ENCODE results near the gene HEATR5B. TPM values are rescaled to one million over a fixed set of nuclear protein-coding genes. Genes with fewer than 3 reads are reported as not detected.

HEATR5B gene
- total and polyA plus RNA-seq, 2 of the 8 experiments (the other 6 are each of a cell fraction or from before 2014, with no cell fraction given) = 7.0 to 12.6 TPM

DNA sequence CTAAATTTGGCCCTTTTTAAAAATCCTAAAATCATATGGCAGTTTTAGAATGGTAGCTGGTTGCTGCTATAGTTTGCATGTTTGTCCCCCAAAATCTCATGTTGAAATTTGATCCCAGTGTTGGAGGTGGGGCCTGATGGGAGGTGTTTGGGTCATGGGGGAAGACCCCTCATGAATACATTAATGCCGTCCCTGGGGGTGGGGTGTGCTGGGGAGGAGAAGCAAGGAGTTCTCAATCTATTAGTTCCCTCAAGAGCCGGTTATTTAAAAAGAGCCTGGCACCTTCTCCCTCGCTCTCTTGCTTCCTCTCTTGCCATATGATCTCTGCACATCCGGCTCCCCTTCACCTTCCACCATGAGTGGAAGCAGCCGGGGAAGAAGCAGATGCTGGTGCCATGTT is 21.0 kb upstream of the HEATR5B start:
- DNase-seq (ENCODE audit: low read depth in 1 of 2, low spot score in 2 of 2) (peak; percentile 19 to 49), FAIRE-seq (peak; percentile 7)
- Histone ChIP-seq H4K8ac (ENCODE audit: extremely low read depth, insufficient read depth, low read length) (no peak overlapping the region), H4K20me1 (replicated peaks in 1 of 2; ENCODE audit: control insufficient read depth in 1 of 2, insufficient read depth in 2 of 2, low read length in 2 of 2) (no peaks in the 10 kb centered on the region), H4K5ac (ENCODE audit: insufficient read length, low read depth, low read length) (no peak overlapping the region), H3K27ac (ENCODE audit: low read depth, low read length) (no peak overlapping the region), H3K56ac (replicated peaks; ENCODE audit: insufficient read length, low read depth, low read length) (no peak overlapping the region), H3K79me1 (ENCODE audit: low read depth, low read length) (no peaks in the 10 kb centered on the region), H2BK12ac (ENCODE audit: low read depth, low read length) (no peak overlapping the region), H3K4ac (replicated peaks; ENCODE audit: insufficient read length, low read depth, low read length) (no peak overlapping the region), H3K36me3 (ENCODE audit: control insufficient read depth in 2 of 4, insufficient read depth in 4 of 4, low read length in 3 of 4) (peaks cover 0 to 32% (median 16%) of the 10 kb centered on the region in 4 experiments; a peak in 5 of 8 replicates), H3K23ac (ENCODE audit: insufficient read length) (no peak overlapping the region), H3K4me3 (ENCODE audit: extremely low read depth in 1 of 4, insufficient read depth in 2 of 4, low read depth in 3 of 4, low read length in 4 of 4) (0 out of 8 replicates have a peak overlapping the region, but pooled peaks of 1 of the 4 experiments have one; percentile 13), H2BK5ac (ENCODE audit: low read depth, low read length) (no peak overlapping the region), H2AFZ (ENCODE audit: low read length) (no peak overlapping the region), H2BK20ac (ENCODE audit: low read length) (no peak overlapping the region), H3K9ac (replicated peaks in 1 of 4; ENCODE audit: extremely low read depth in 1 of 4, low read depth in 3 of 4, low read length in 3 of 4) (no peak overlapping the region), H3K4me1 (replicated peaks in 1 of 4; ENCODE audit: control insufficient read depth in 3 of 4, insufficient read depth in 4 of 4, low read length in 3 of 4) (peaks cover 0 to 6% (median 4%) of the 10 kb centered on the region in 4 experiments; a peak in 2 of 7 replicates), H2BK15ac (ENCODE audit: low read length) (no peak overlapping the region), H3K27me3 (replicated peaks in 1 of 4; ENCODE audit: control insufficient read depth in 3 of 4, extremely low read depth in 1 of 4, insufficient read depth in 3 of 4, low read length in 3 of 4) (no peaks in the 10 kb centered on the region), H2BK120ac (replicated peaks; ENCODE audit: low read depth, low read length) (no peak overlapping the region), H3K79me2 (ENCODE audit: control insufficient read depth in 1 of 2, insufficient read depth in 2 of 2, low read length in 2 of 2) (no peaks in the 10 kb centered on the region), H4K91ac (replicated peaks; ENCODE audit: insufficient read length, low read length) (no peak overlapping the region), H3K4me2 (ENCODE audit: insufficient read depth in 1 of 2, low read depth in 2 of 2, low read length in 2 of 2) (peak overlapping the region in 1 of 2 experiments; percentile 16; a peak in 1 of 4 replicates), H3K9me3 (ENCODE audit: insufficient read depth in 2 of 2, low read depth in 1 of 2, low read length in 1 of 2) (no peaks in the 10 kb centered on the region), H3K23me2 (ENCODE audit: low read depth, low read length) (no peaks in the 10 kb centered on the region), H3K18ac (ENCODE audit: extremely low read depth, low read length) (no peak overlapping the region), H2AK5ac (ENCODE audit: low read depth, low read length) (no peak overlapping the region), H3K14ac (ENCODE audit: insufficient read length) (no peak overlapping the region)
- ChIA-PET POLR2A (ENCODE audit: partially characterized antibody) (no interaction called here), CTCF (ENCODE audit: partially characterized antibody) (interaction anchor here (1.3 kb wide), 1 partner anchor 320 kb away, joined by 4 read pairs; no protein-coding TSS in a partner anchor)
- 66% methylated on average over 5 of the region's 5 CpGs; no CpG with 5 or more reads in 1 of the 2 experiments for WGBS, 2 experiments (ENCODE audit: extremely low coverage in 1 of 2, insufficient coverage in 1 of 2, insufficient read length in 1 of 2, insufficient replicate concordance in 2 of 2, low coverage in 1 of 2, low lambda C conversion rate in 2 of 2, missing lambda C conversion rate in 1 of 2)
- TF ChIP-seq RBBP5 (IDR thresholded peaks at IDR 0.05; ENCODE audit: borderline replicate concordance, low read depth, low read length) (no peak), GABPA (IDR thresholded peaks at IDR 0.05; ENCODE audit: borderline replicate concordance, insufficient read depth, low read length) (no peak), BCL11A (IDR thresholded peaks at IDR 0.05; ENCODE audit: low read depth in 2 of 2, low read length in 2 of 2) (no peak), TBP (IDR thresholded peaks at IDR 0.05; ENCODE audit: low read depth, low read length) (no peak), KDM4A (IDR thresholded peaks at IDR 0.05; ENCODE audit: low read depth, low read length, severe bottlenecking) (no peak), SIX5 (IDR thresholded peaks at IDR 0.05; ENCODE audit: low read depth, low read length) (no peak), ZNF274 (IDR thresholded peaks at IDR 0.05; ENCODE audit: borderline replicate concordance, extremely low read depth, low read length) (no peak), POLR2AphosphoS5 (IDR thresholded peaks at IDR 0.05; ENCODE audit: low read depth, low read length) (no peak), EP300 (IDR thresholded peaks at IDR 0.05; ENCODE audit: borderline replicate concordance in 1 of 2, low read depth in 2 of 2, low read length in 2 of 2) (no peak), SP1 (IDR thresholded peaks at IDR 0.05; ENCODE audit: low read depth, low read length) (no peak), FOSL1 (IDR thresholded peaks at IDR 0.05; ENCODE audit: insufficient read depth, low read depth, low read length) (no peak), NANOG (IDR thresholded peaks at IDR 0.05; ENCODE audit: insufficient read depth, low read depth, low read length, poor library complexity, severe bottlenecking) (no peak), RFX5 (IDR thresholded peaks at IDR 0.05; ENCODE audit: borderline replicate concordance, low read depth, low read length) (no peak)

Measured in H1 (cell line).